KOPT-K1 (cell line): ENCODE measurements around the gene NHLRC1.

Source experiments
- H3K27ac ChIP-seq: fragments of 200-600 bp; sonication (generic); 2 replicates; pipeline ENCODE4 v1.5.1; 2016; ENCODE audit warnings: antibody characterized with exemption, mild to moderate bottlenecking, low read depth, low read length; ENCODE audit not compliant: poor library complexity, severe bottlenecking
- H3K36me3 ChIP-seq: fragments of 200-600 bp; sonication (generic); 2 replicates; pipeline ENCODE4 v1.5.1; 2017; ENCODE audit warnings: antibody characterized with exemption, mild to moderate bottlenecking, low read length, moderate library complexity; ENCODE audit not compliant: insufficient read depth
- H3K9me3 ChIP-seq: fragments of 200-600 bp; sonication (generic); 2 replicates; pipeline ENCODE4 v1.5.1; 2017; ENCODE audit warnings: antibody characterized with exemption, low read length, mild to moderate bottlenecking; ENCODE audit not compliant: insufficient read depth, poor library complexity, severe bottlenecking

NHLRC1 gene

GRCh38 chr6:18148304-18149025 lies 26.0 kb upstream of the NHLRC1 start:
- Histone ChIP-seq H3K27ac (no peak overlapping the region), H3K36me3 (no peaks in the 10 kb centered on the region)

GRCh38 chr6:18147616-18148015 lies 25.1 kb upstream of the NHLRC1 start:
- H3K9me3 ChIP-seq = no peaks in the 10 kb centered on the region
- H3K36me3 ChIP-seq = no peaks in the 10 kb centered on the region
- H3K27ac ChIP-seq = no peak overlapping the region

More at GRCh38 chr6:18148304-18149025, 26.0 kb upstream of the NHLRC1 start:
- H3K9me3 ChIP-seq = no peaks in the 10 kb centered on the region

- no peaks in the 10 kb centered on the region for H3K36me3 ChIP-seq
- H3K9me3 ChIP-seq = no peaks in the 10 kb centered on the region
- H3K27ac ChIP-seq = no peak overlapping the region
Observed at GRCh38 chr6:18147160-18147559, 24.7 kb upstream of the NHLRC1 start.

- H3K27ac ChIP-seq = no peak overlapping the region
- no peaks in the 10 kb centered on the region for H3K36me3 ChIP-seq
Observed at GRCh38 chr6:18142591-18142861, 20.0 kb upstream of the NHLRC1 start.

GRCh38 chr6:18141805-18142590 lies 19.5 kb upstream of the NHLRC1 start:
- no peak overlapping the region for H3K27ac ChIP-seq
- no peaks in the 10 kb centered on the region for H3K36me3 ChIP-seq
- H3K9me3 ChIP-seq = no peaks in the 10 kb centered on the region

More at GRCh38 chr6:18142591-18142861, 20.0 kb upstream of the NHLRC1 start:
- H3K9me3 ChIP-seq = no peaks in the 10 kb centered on the region

- no peaks in the 10 kb centered on the region for H3K36me3 ChIP-seq
- no peaks in the 10 kb centered on the region for H3K9me3 ChIP-seq
Observed at GRCh38 chr6:18139935-18140621, 17.6 kb upstream of the NHLRC1 start.

GRCh38 chr6:18138906-18139305 lies 16.4 kb upstream of the NHLRC1 start:
- H3K27ac ChIP-seq = no peak overlapping the region
- H3K36me3 ChIP-seq = no peaks in the 10 kb centered on the region
- no peaks in the 10 kb centered on the region for H3K9me3 ChIP-seq

More at GRCh38 chr6:18139935-18140621, 17.6 kb upstream of the NHLRC1 start:
- H3K27ac ChIP-seq = no peak overlapping the region

- no peaks in the 10 kb centered on the region for H3K36me3 ChIP-seq
- no peaks in the 10 kb centered on the region for H3K9me3 ChIP-seq
- no peak overlapping the region for H3K27ac ChIP-seq
Observed at GRCh38 chr6:18136260-18136659, 13.8 kb upstream of the NHLRC1 start.

GRCh38 chr6:18135171-18135570 lies 12.7 kb upstream of the NHLRC1 start:
- Histone ChIP-seq H3K36me3 (no peaks in the 10 kb centered on the region), H3K9me3 (no peaks in the 10 kb centered on the region)

GRCh38 chr6:18132346-18132745 lies 9.9 kb upstream of the NHLRC1 start:
- H3K36me3 ChIP-seq = no peaks in the 10 kb centered on the region

More at GRCh38 chr6:18135171-18135570, 12.7 kb upstream of the NHLRC1 start:
- no peak overlapping the region for H3K27ac ChIP-seq

GRCh38 chr6:18126121-18126520 lies 3.6 kb upstream of the NHLRC1 start:
- Histone ChIP-seq H3K36me3 (no peaks in the 10 kb centered on the region), H3K9me3 (no peaks in the 10 kb centered on the region), H3K27ac (no peak overlapping the region)

More at GRCh38 chr6:18132346-18132745, 9.9 kb upstream of the NHLRC1 start:
- no peak overlapping the region for H3K27ac ChIP-seq
- H3K9me3 ChIP-seq = no peaks in the 10 kb centered on the region

- no peaks in the 10 kb centered on the region for H3K36me3 ChIP-seq
- no peaks in the 10 kb centered on the region for H3K9me3 ChIP-seq
- no peak overlapping the region for H3K27ac ChIP-seq
Observed at GRCh38 chr6:18121580-18122127, 823 bp downstream of the NHLRC1 start.

GRCh38 chr6:18119236-18119635 lies 3.2 kb downstream of the NHLRC1 start:
- no peaks in the 10 kb centered on the region for H3K9me3 ChIP-seq
- H3K36me3 ChIP-seq = no peaks in the 10 kb centered on the region
- no peak overlapping the region for H3K27ac ChIP-seq

- no peak overlapping the region for H3K27ac ChIP-seq
- H3K36me3 ChIP-seq = no peaks in the 10 kb centered on the region
- no peaks in the 10 kb centered on the region for H3K9me3 ChIP-seq
Observed at GRCh38 chr6:18118330-18118729, 4.1 kb downstream of the NHLRC1 start.

GRCh38 chr6:18117136-18117535 lies 5.3 kb downstream of the NHLRC1 start:
- Histone ChIP-seq H3K27ac (no peak overlapping the region), H3K9me3 (no peaks in the 10 kb centered on the region), H3K36me3 (no peaks in the 10 kb centered on the region)
